GM13977 (cell line): ENCODE data around the gene INSM1.
A peak's percentile ranks its signal among the peaks of the same experiment; 100 is the strongest.

Experiments
- DNase-seq: peaks from one replicate; pipeline ENCODE4 v3.0.0; 2012; ENCODE audit warnings: low spot score
- in situ Hi-C: fragments of 300-500 bp; cut with MboI; formaldehyde crosslinking; loops from one replicate; pipeline ENCODE4 v1.12.0; 2022; ENCODE audit warnings: low sequenced_read_pairs, low pct_unique_long_range_greater_than_20kb, mixed read lengths, inconsistent platforms; ENCODE audit not compliant: unreplicated experiment
- TF ChIP-seq, protein P1 (sequence below): IDR thresholded peaks from 2 replicates; pipeline ENCODE4 v1.5.1; 2012; ENCODE audit warnings: mild to moderate bottlenecking, control low read depth; ENCODE audit not compliant: insufficient read depth; ENCODE audit errors: extremely low read depth, missing control alignments

INSM1 gene

DNA sequence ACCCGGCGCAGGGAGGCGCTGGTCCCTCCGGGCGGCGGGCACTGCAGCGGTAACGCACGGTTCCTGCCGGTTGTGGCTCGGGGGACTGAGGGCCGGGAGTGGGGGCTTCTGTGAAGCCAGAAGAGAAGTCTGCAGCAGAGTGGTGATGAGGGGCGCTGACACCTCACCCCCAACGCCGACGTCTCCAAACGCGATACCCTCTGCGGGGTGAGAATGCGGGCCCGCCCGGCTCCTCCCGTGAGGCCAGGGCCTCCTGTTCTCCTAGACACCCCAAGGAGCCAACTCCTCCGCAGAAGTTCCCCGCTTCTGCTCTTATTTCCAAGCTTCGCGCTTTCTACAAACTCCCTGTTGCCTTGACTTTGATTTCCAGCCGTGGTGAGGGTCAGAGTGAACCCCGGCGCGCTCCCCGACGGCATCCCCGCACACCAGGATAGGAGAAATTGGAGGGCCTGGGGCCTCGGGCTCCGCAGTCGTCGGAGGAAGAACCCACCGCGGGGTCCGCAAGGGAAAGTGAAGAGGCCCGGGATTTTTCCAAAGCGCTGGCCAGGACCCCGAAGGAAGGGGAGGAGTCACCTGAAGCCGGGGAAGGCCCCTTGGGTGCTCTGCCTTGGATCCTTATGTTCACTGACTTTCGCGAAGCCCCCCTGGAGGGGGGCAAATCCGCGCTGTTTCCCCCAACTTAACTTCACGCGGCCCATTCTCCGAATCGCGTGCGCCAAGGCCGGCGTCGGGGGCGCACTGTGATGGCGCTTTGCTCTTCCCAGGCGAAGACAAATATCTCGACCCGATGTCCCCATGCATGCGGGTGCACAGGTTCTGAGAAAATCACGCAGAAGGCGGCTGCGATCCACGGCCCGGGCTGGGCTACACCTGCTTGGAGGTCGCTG, 3.1 kb upstream of the INSM1 start:
- TF ChIP-seq, protein P1, sequence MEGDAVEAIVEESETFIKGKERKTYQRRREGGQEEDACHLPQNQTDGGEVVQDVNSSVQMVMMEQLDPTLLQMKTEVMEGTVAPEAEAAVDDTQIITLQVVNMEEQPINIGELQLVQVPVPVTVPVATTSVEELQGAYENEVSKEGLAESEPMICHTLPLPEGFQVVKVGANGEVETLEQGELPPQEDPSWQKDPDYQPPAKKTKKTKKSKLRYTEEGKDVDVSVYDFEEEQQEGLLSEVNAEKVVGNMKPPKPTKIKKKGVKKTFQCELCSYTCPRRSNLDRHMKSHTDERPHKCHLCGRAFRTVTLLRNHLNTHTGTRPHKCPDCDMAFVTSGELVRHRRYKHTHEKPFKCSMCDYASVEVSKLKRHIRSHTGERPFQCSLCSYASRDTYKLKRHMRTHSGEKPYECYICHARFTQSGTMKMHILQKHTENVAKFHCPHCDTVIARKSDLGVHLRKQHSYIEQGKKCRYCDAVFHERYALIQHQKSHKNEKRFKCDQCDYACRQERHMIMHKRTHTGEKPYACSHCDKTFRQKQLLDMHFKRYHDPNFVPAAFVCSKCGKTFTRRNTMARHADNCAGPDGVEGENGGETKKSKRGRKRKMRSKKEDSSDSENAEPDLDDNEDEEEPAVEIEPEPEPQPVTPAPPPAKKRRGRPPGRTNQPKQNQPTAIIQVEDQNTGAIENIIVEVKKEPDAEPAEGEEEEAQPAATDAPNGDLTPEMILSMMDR = no peak
- in situ Hi-C loops = loop anchor here (10.0 to 25.0 kb wide), 3 partner anchors 200 to 1147 kb away; partner anchors contain the start of genes LINC00237 and NKX2-2
- no peak for DNase-seq

DNA sequence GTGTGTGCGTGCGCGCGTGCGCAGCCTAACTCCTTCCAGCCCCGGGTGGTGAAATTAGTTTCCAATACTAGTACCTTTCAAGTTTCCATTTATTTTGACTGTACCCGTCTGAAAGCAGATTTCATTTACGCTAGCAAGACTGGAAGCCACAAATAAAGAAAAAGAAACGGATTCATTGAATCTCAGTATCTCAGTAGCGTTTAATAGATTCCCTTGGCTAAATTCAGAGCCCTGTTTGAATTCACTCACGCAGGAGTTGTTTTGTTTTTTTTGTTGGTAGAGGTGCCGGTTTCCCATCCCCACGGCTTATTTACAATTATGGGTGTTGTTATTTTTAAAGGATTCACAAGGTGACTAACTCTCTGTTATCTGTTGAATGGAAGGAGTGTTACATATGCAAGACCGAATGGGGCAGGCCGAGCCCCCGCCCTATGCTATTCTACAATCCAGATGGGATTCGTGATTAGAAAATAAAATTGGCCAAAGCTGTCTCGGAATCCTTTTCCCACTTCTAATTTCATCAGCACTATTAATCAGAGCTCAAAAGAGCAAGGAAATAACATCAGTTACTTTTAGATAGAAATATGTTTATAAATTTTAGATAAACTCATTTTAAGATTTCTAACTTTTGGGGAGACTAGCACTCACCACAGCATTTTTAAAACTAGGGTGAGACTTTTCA, 2.3 kb upstream of the INSM1 start:
- TF ChIP-seq, protein P1 = no peak
- in situ Hi-C loops = loop anchor here (10.0 to 25.0 kb wide), 3 partner anchors 199 to 1147 kb away; partner anchors contain the start of genes LINC00237 and NKX2-2
- no peak for DNase-seq

DNA sequence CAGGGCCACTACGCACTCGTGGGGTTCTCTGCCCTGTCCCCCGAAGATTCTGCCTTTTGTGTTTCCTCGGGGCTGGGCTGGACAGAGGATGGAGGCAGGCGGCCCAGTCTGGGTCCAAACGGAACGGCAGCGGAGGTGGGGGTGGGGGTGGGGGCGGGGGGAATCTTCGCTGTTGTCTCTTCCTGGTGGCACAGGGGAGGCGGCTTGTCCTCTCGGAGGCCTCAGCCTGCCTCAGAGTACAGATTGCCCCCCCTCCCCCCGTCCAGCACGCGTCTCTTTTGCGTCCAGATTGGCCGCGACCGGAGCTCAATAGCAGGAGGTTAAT, 1.4 kb upstream of the INSM1 start:
- TF ChIP-seq, protein P1 = no peak
- no peak for DNase-seq
- in situ Hi-C loops = loop anchor here (10.0 to 25.0 kb wide), 3 partner anchors 198 to 1146 kb away; partner anchors contain the start of genes LINC00237 and NKX2-2

DNA sequence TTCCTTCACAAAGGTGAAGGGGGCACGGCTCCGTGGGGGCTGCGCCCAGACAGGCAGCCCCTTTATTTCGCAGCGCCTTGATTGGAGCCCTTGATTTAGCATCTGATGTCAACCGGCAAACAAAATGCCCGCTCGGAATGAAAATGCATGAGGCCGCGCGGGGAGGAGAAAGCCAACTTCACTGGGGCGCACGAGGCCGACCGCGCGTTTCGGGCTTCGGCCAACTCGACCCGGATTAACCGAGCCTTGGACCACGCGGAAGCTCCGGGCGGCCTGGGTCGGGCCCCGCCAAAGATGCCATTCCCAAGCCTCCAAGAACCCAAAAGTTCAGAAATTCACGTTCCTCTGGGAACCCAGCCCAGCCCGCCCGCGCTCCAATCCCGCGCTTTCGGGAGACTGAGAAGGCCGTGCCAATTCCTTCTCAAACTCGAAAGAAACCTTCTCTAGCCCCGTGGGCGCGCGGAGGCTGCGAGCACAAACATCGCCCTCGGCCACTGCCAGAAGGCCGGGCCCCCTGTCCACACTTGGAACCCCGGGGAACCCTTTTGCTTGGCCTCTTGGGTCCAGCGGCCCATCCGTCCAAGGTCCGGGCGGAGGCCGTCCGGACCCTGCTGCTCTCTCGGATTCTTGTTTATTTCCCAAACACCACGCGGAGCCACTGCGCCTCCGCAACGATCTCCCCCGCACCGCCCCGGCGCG, 879 bp upstream of the INSM1 start:
- no peak for DNase-seq
- TF ChIP-seq, protein P1 = no peak

DNA sequence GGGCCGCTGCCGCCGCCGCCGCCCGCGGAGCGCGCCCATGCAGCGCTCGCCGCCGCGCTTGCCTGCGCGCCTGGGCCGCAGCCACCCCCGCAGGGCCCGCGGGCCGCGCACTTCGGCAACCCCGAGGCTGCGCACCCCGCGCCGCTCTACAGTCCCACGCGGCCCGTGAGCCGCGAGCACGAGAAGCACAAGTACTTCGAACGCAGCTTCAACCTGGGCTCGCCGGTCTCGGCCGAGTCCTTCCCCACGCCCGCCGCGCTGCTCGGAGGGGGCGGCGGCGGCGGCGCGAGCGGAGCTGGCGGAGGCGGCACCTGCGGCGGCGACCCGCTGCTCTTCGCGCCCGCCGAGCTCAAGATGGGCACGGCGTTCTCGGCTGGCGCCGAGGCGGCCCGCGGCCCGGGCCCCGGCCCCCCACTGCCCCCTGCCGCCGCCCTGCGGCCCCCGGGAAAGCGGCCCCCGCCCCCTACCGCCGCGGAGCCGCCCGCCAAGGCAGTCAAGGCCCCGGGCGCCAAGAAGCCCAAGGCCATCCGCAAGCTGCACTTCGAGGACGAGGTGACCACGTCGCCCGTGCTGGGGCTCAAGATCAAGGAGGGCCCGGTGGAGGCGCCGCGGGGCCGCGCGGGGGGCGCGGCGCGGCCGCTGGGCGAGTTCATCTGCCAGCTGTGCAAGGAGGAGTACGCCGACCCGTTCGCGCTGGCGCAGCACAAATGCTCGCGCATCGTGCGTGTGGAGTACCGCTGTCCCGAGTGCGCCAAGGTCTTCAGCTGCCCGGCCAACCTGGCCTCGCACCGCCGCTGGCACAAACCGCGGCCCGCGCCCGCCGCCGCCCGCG, 730 bp downstream of the INSM1 start:
- peak; percentile 61 for DNase-seq
- TF ChIP-seq, protein P1 = no peak
- in situ Hi-C loops = loop anchor here (10.0 to 25.0 kb wide), 3 partner anchors 196 to 1144 kb away; partner anchors contain the start of genes LINC00237 and NKX2-2

More for the DNA sequence above, 879 bp upstream of the INSM1 start:
- in situ Hi-C loops = loop anchor here (10.0 to 25.0 kb wide), 3 partner anchors 198 to 1145 kb away; partner anchors contain the start of genes LINC00237 and NKX2-2
